Testis (tissue), 3 donors: ENCODE data around the gene ADCY9. TPM values are rescaled to one million over a fixed set of nuclear protein-coding genes. Genes with fewer than 3 reads are reported as not detected.
"Not testable (repeated sequence)": the region's sequence is repeated elsewhere in the genome, so short reads cannot be mapped to it uniquely, and the experiment has no call there.

ENCODE experiments used
- DNase-seq: peaks from one replicate; pipeline ENCODE4 v3.0.0-alpha.2; 2019
- H3K27ac ChIP-seq, 2 donors: fragments of 200-600 bp; sonication (generic); one replicate each; pipeline ENCODE4 v1.5.1; 2019
- H3K27me3 ChIP-seq: fragments of 200-600 bp; sonication (generic); one replicate; pipeline ENCODE4 v1.5.1; 2019
- H3K36me3 ChIP-seq: fragments of 200-600 bp; sonication (generic); one replicate; pipeline ENCODE4 v1.5.1; 2017; ENCODE audit warnings: low read depth; ENCODE audit errors: missing control alignments
- H3K4me1 ChIP-seq: fragments of 200-600 bp; sonication (generic); one replicate; pipeline ENCODE4 v1.5.1; 2019
- H3K4me3 ChIP-seq, 2 donors: fragments of 200-600 bp; sonication (generic); one replicate each; pipeline ENCODE4 v1.5.1; 2017 to 2019
- H3K9me3 ChIP-seq: fragments of 200-600 bp; sonication (generic); one replicate; pipeline ENCODE4 v1.5.1; 2017
- CTCF ChIP-seq, 3 experiments: fragments of 450-650 bp in 2 of 3; fragments of 200-600 bp in 1 of 3; sonication (generic) in 1 of 3; IDR thresholded peaks; one replicate each; pipeline ENCODE4 v1.5.1; 2016 to 2019; ENCODE audit warnings: antibody characterized with exemption in 3 of 3, mild to moderate bottlenecking in 2 of 3, moderate library complexity in 1 of 3
- POLR2A ChIP-seq: fragments of 450-650 bp; IDR thresholded peaks from one replicate; pipeline ENCODE4 v1.6.1; 2017; ENCODE audit warnings: antibody characterized with exemption, mild to moderate bottlenecking, moderate library complexity
- whole genome bisulfite sequencing, 2 donors: methylation state at CpG; one replicate each; pipeline ENCODE4 v1.1.5; 2018; 5-methylcytosine and 5-hydroxymethylcytosine counted together
- intact Hi-C: fragments of 100-400 bp; cut with DNase I; formaldehyde crosslinking; loops from one replicate; pipeline ENCODE4 v1.15.1; 2023; ENCODE audit warnings: low total_unique reads
- polyA plus RNA-seq: library from polyadenylated mRNA; stranded (reverse); fragments of 350-450 nt; fragmentation: Illumina TruSeq; extraction: RNeasy Lipid Tissue Mini Kit (QIAGEN cat#74804); gene quantifications from one replicate; pipeline ENCODE4 v1.2.3, GENCODE V29; 2014; ENCODE audit warnings: low read depth, low replicate concordance; ENCODE audit not compliant: insufficient read depth
- total RNA-seq, 2 donors: library from RNA; depleted of rRNA; stranded (reverse); fragments of >200 nt; gene quantifications; one replicate each; pipeline ENCODE4 v1.2.3, GENCODE V29; 2016

Gene ADCY9
- total and polyA plus RNA-seq, 3 donors from 2014 or later: 19.0 to 77.2 (median 52.8) TPM

- intact Hi-C loops: no loop called here
- no peak overlapping the region for H3K27ac ChIP-seq
- no peaks in the 10 kb centered on the region for H3K9me3 ChIP-seq
- H3K36me3 ChIP-seq: no peaks in the 10 kb centered on the region
- no peaks in the 10 kb centered on the region for H3K4me1 ChIP-seq
- H3K4me3 ChIP-seq: no peak overlapping the region
- peak; percentile 0 for DNase-seq
- TF ChIP-seq POLR2A (no peak), CTCF (IDR thresholded peaks at IDR 0.05) (no peak)
- no peaks in the 10 kb centered on the region for H3K27me3 ChIP-seq
- 92 to 98% methylated on average over 7 of the region's 7 CpGs for WGBS, 2 donors
Observed at GRCh38 chr16:4075534-4075933, 40.7 kb downstream of the ADCY9 start.

- H3K27ac ChIP-seq, intact Hi-C loops, H3K4me3 ChIP-seq, H3K4me1 ChIP-seq, H3K36me3 ChIP-seq, H3K9me3 ChIP-seq, H3K27me3 ChIP-seq: not testable (repeated sequence)
- DNase-seq: peak; percentile 1
- WGBS, 2 donors: 94 to 95% methylated on average over 9 of the region's 9 CpGs
Observed at GRCh38 chr16:4073150-4073549, 43.1 kb downstream of the ADCY9 start.

GRCh38 chr16:4071686-4072561 lies 44.3 kb downstream of the ADCY9 start:
- TF ChIP-seq CTCF (IDR thresholded peaks at IDR 0.05): no peak
- Histone ChIP-seq H3K27me3 (no peaks in the 10 kb centered on the region), H3K4me1 (peaks cover 6% of the 10 kb centered on the region), H3K27ac (no peak overlapping the region), H3K9me3 (no peaks in the 10 kb centered on the region), H3K36me3 (no peaks in the 10 kb centered on the region), H3K4me3 (no peak overlapping the region)
- intact Hi-C loops: no loop called here
- DNase-seq: peak; percentile 8
- WGBS, 2 donors: 86 to 93% methylated on average over 21 to 22 of the region's 22 CpGs

GRCh38 chr16:4070936-4071335 lies 45.3 kb downstream of the ADCY9 start:
- Histone ChIP-seq H3K4me3 (no peak overlapping the region), H3K27ac (no peak overlapping the region), H3K4me1 (peaks cover 6% of the 10 kb centered on the region), H3K27me3 (no peaks in the 10 kb centered on the region), H3K9me3 (no peaks in the 10 kb centered on the region), H3K36me3 (no peaks in the 10 kb centered on the region)
- no peak for TF ChIP-seq CTCF (IDR thresholded peaks at IDR 0.05)
- no peak for TF ChIP-seq POLR2A
- WGBS, 2 donors: 95 to 98% methylated on average over 10 of the region's 10 CpGs
- intact Hi-C loops: no loop called here
- DNase-seq: peak; percentile 5

GRCh38 chr16:4067262-4068001 lies 48.8 kb downstream of the ADCY9 start:
- Histone ChIP-seq H3K27me3 (no peaks in the 10 kb centered on the region), H3K36me3 (no peaks in the 10 kb centered on the region), H3K4me3 (no peak overlapping the region), H3K27ac (peak overlapping the region; percentile 27 to 53), H3K9me3 (no peaks in the 10 kb centered on the region), H3K4me1 (peaks cover 6% of the 10 kb centered on the region)
- TF ChIP-seq CTCF (IDR thresholded peaks at IDR 0.05): no peak
- TF ChIP-seq POLR2A: no peak
- 51 to 54% methylated on average over 5 to 6 of the region's 6 CpGs for WGBS, 2 donors
- DNase-seq: no peak
- intact Hi-C loops: no loop called here
